Cardiac septum (tissue), 1 donor: ENCODE data around the gene XPC. TPM values are rescaled to one million over a fixed set of nuclear protein-coding genes. Genes with fewer than 3 reads are reported as not detected.
"Not testable (repeated sequence)": the region's sequence is repeated elsewhere in the genome, so short reads cannot be mapped to it uniquely, and the experiment has no call there.

Source experiments
- DNase-seq: peaks from one replicate; pipeline ENCODE4 v3.0.0-alpha.2; 2020; ENCODE audit warnings: low spot score
- intact Hi-C: fragments of 100-400 bp; cut with DNase I; formaldehyde crosslinking; loops from one replicate; pipeline ENCODE4 v1.14.0; 2022
- total RNA-seq: library from RNA; stranded (reverse); fragmentation: NEBNext Ultra II Directional; extraction: Animal tissue kit (Norgen Biotek cat#: 25700); gene quantifications from one replicate; pipeline ENCODE4 v1.2.1, GENCODE V29; 2021
- donor health status: DM: no; HTN: no; CAD: no.

The XPC gene
- total RNA-seq, 1 donor from 2014 or later, result 16.7 TPM

DNA sequence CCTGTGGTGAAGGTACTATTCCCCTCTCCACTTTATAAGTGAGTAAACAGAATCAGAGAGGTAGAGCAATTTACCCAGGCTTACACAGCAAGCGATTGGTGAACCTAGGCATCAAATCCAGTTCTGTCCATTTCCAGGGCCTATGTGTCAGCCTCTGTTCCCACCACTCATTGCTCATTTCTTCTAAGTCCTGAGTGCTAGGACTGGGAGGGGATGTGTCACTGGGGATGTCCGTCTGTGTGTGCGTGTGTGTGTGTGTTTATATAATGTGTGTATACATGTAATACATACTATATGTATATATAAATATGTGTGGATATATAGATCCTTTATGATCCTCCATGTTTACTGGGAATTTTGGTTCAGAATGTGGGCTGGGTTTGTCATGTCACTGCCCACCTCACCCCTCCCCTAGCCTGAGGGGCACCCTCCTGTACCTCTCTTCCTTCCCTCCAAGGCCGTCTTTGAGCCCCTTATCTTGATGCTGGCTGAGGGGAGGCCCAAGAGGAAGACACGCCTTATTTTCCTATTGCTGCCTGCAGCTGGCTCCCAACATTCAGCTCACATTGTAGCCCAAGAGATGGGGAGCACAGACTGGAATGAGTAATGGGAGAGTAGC lies 51.4 kb downstream of the XPC start:
- intact Hi-C loops, result loop anchor here (5.0 to 10.0 kb wide), 2 partner anchors 472 to 525 kb away; partner anchors contain the start of gene CCDC174
- DNase-seq, result no peak

DNA sequence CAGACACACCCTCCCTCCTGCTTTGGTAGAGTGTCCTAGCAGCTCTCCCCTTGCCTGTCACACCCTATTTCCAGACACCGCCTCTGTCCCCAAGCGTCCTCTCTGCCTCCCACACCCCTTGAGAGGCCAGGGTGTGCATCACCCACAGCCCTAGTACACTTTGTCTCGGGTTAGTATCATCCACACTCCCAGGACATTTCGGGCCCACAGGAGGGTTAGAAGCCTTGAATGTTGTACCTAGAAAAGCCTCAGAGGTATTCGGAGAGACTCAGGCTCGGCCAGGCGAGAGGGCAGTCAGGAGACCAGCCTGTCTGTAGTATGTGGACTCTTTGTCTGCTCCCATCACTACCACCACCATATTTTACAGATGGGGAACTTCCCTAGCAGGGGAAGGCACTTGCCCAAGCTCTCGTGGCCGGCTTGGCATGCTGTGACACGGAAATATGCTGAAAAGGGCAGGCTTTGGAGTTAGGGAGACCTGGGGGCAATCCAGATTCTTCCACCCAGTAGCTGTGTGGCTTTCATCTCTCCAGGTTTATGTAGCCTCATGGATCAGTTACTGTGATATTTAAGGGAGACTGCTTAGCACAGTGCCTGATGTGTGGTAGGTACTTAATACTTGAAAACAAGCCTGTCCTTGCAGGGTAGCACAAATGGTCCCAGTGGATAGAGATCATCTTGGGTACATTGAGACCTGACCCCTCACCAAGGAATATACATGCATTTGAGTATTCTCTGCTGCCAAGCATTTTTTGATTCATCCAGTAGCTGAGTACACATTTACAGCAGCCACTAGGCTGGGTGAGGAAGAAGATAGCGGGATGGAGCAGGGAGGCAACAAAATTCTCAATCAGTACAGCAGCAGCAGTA lies 52.1 kb downstream of the XPC start:
- peak; percentile 79 for DNase-seq
- intact Hi-C loops, result loop anchor here (5.0 to 10.0 kb wide), 2 partner anchors 471 to 526 kb away; partner anchors contain the start of gene CCDC174

DNA sequence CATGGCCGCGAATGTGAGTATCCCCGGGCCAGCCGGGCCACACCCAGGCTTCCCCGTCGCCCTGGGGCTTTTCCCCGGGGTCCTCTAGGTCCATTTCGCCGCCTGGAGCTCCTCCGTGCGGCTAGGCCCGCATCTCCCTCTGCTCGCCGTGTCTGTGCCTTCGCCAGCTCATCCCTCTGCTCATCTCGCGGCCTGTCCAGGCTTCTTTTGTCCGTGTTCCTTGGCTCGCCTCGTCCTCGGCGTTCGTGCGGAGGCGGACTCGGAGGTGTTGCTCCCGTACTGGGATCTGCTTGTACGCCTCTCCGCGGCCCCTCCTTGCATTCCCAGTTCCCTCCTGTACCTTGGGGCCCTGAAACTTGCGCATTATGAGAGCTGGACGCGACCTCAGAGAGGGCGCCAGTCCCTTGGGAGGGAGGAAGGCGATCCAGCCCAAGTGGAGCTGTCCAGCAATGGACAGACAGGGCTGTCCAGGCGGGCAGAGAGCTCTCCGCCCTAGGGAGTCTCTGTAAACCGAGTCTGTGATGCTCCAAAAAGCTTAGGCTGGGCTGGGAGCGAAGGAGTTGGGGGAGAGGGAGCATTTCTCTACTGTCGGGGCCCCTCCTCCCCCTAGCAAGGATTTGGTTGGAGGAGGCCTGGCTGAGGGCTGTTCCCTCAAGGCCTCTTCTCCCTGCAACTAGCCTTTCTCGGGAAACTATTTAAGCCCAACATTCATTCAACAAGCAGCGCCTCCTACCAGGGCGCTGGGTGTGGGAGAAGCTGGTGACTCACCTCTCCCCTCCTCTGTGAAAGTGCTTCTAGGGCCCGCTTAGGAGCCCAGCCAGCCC lies 53.0 kb downstream of the XPC start:
- DNase-seq, result peak; percentile 79
- intact Hi-C loops, result loop anchor here (1.0 to 10.0 kb wide), 5 partner anchors 17 to 527 kb away; partner anchors contain the start of genes CCDC174, LSM3 and XPC

DNA sequence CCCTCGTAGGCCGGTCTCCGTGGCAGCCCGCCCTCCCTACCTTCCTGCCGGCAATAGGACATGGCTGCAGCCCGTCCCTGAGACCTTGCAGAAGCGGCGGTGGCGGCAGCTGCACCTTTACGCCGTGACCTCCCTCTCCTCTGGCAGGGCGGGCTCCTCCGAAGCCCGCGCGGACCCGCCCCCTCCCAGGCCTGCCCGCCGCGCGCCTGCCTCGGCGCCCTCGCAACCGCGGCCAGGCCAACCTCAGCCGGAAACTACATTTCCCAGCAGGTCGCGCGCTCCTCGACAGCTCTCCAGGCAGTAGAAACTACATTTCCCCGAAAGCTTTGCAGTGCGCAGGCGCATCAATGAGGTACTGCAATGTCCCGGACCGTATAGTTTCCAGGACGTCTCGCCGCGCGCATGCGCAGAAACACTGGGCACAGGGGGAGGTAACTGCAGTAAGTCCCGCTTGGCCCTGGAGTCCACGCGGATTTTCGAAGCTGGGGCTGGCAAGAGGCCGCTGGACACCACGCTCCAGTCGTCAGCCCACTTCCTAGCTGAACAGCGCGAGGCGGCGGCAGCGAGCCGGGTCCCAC lies 53.7 kb downstream of the XPC start, which contains the start of the genes CHCHD4 and TMEM43:
CHCHD4 (minus strand) TSS at position 256 of the 578 bp plus-strand sequence; CDS start at position 62, 194 bp downstream.
TMEM43 (plus strand) TSS at position 438 of the 578 bp plus-strand sequence. CDS start 142 bp downstream, outside the sequence.
- peak; percentile 100 for DNase-seq
- intact Hi-C loops, result loop anchor here (1.0 to 10.0 kb wide), 5 partner anchors 18 to 528 kb away; partner anchors contain the start of genes CCDC174, LSM3 and XPC

DNA sequence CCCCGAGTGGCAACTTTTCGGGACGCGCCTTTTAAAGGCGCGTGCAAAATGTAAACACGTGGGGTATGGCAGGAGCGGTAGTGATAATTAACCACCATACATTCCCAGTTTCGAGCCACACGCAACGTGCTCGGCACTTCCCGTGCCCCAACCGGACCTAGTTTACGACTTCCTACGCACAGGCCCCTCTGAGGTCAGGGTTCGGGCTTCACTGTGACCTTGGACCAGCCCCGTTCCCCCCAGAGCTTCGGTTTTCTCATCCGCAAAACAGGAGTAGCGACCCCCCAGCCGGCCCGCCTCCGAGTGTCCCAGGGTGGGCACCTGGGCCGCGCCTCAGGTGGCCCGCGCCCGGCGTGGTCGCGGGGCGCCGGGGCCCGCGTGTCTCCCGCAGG lies 54.2 kb downstream of the XPC start:
- intact Hi-C loops, result loop anchor here (2.0 to 10.0 kb wide), 2 partner anchors 229 to 469 kb away; no protein-coding TSS in a partner anchor

DNA sequence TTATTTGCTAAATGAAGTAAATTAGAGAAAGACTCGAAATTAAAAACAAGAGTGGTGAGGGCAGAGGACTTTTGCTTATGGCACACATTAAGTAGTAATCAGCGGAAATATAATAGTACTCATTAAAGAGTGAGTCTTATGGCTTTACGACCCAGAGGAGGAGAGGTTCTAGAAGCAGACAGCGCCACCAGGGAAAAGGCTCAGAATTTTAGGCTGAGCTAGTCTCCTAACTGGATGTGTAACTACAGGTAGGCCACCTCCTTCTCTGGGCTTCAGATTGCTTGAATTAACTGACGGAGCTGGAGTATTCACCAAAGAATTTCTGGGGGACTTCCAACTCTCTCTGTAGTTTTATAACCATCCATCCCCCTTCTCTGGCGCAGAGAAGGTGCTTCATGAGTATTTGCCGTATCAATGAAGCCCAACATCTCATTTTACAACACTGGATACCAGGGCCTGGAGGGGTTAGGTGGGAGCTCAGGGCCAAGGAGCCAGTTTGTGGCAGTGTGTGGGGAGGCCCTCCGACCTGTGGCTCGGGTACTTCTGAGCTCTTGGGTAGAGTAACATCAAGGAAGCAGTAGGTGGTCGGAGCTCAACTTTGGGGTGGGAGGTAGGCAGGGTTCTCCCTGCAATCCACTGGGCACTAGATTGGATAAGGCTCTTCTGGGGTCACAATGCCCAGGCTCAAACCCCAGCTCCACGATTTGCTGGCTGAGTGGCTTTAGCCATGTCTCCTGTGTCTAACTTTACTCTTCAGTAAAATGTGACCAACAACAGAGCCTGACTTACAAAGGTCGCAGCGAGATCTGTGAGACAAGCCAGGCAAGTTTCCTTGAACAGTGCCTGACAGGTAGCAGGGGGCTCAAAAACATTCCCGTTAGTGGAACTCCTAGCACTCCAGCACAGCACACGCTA lies 54.8 kb downstream of the XPC start:
- DNase-seq, result peak; percentile 70
- intact Hi-C loops, result loop anchor here (2.0 to 10.0 kb wide), 2 partner anchors 229 to 469 kb away; no protein-coding TSS in a partner anchor

More for the DNA sequence above, 54.2 kb downstream of the XPC start:
- peak; percentile 86 for DNase-seq

DNA sequence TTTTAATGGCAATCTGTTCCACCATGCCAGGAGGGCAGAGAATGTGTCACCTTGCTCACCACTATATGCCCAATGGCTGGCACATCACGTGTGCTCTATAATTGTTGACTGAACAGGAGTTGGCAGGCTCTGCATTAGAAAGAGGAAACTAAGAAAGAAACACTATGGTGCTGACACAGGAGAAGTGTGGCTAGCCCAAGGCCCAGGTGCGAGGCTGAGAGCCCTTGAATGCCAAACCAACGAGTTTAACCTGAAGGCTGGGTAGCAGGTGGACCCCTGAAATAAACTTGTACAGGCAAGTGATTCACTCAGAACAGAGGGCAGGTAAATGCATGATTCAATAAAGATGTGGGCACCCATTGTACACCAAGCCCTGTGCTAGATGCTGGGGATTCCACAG lies 56.1 kb downstream of the XPC start:
- intact Hi-C loops, result loop anchor here (10.0 kb wide), 1 partner anchor 468 kb away; no protein-coding TSS in a partner anchor
- no peak for DNase-seq

DNA sequence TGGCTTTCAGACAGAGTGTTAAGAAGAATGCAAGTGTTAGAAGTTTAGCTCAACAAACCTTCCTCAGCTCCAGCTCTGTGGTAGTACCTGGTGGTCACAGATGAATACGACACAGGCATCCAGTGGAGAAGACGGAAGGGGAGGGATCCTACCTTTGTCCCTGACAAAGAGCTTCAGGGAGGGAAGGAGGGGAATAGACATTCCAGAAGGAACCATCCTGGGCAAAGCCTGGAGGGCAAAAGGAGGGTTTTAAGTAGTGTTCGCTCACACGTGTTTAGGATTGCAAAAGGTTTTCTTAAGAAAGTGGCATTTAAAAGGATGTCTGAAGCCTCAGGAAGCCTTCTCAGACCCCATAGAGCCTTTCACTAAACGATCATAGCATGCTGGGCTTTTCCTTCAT lies 56.5 kb downstream of the XPC start:
- intact Hi-C loops, result loop anchor here (10.0 kb wide), 1 partner anchor 467 kb away; no protein-coding TSS in a partner anchor
- DNase-seq, result no peak

DNA sequence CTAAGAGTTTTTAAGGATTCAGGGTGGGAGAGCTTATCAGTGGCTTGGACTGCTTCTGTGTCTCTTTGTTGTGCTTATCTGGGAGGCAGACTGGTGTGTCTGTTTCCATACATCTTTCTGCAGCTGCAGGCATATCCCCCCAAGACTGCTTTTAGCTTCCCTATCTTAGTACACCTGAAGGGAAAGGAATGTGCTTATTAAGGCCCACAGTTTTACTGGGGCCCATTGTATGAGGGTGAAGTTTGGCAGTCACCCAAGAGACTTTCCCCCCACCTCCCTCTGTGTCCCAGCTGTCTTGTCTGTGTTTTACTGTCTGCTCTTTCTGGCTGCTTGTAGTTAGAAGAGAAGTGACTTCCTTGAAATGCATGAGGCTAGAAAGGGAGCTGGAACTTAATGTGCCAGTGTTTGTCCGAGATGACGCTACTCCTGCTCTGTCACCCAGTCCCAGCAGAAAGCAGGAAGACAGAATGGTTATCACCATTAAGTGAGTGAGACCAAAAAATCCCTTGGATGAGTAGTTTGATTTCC lies 57.4 kb downstream of the XPC start:
- not testable (repeated sequence) for DNase-seq
- intact Hi-C loops, result loop anchor here (10.0 kb wide), 1 partner anchor 466 kb away; no protein-coding TSS in a partner anchor

DNA sequence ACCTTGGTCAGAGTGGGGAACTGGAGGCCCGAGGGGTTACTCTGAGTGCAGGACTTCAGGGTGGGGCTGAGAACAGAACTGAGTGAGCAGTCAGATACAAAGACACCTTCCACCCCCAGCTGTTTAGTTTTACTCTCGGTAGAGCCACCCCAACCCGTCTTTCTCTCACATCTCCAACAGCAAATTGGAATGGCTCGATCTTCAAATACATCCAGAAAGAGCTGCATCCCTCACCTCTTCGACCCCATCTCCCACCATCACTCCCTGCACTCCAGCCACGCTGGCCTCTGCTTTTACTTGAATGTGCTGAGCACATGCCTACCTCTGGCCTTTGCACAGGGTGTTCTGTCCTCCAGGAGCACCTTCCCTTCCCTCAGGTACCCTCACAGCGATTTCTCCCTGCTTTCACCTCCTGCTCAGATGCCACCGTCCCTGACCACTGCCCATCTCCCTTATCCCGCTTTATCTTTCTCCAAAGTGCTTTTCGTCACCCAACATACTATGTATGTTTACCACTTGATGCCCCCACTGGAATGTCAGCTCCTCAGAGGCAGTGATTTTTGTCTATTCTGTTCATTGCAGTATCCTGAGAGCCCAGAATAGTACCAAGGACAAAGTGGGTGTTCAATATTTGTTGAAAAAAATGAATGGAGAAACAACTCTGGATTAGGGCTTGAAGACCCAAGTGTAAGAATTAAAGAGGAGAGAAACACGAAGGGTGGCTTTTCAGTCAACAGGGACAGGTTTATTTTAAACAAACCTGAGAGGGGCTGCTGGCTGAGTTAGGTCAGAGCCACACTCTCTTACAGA lies 58.1 kb downstream of the XPC start:
- peak; percentile 43 for DNase-seq
- intact Hi-C loops, result loop anchor here (10.0 kb wide), 1 partner anchor 466 kb away; no protein-coding TSS in a partner anchor

DNA sequence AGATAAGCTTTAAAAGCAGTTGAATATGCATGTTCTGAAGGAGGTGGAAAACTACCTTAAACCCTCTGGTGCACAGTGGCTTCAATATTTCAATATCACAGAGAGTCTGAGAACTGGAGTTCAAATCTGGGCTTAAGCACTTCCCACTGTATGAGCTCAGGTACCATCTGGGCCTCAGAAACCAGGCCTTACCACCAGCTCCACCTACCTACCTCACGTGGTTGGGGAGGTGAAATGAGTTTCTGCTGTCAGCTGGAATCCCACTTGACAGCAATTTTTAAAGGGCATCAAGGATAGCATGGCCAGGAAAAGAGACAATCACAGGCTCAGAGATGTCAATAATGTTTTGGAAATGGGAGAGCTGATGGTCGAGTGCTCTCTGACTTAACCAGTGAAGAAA lies 58.8 kb downstream of the XPC start:
- DNase-seq, result no peak
- intact Hi-C loops, result loop anchor here (10.0 kb wide), 1 partner anchor 465 kb away; no protein-coding TSS in a partner anchor

DNA sequence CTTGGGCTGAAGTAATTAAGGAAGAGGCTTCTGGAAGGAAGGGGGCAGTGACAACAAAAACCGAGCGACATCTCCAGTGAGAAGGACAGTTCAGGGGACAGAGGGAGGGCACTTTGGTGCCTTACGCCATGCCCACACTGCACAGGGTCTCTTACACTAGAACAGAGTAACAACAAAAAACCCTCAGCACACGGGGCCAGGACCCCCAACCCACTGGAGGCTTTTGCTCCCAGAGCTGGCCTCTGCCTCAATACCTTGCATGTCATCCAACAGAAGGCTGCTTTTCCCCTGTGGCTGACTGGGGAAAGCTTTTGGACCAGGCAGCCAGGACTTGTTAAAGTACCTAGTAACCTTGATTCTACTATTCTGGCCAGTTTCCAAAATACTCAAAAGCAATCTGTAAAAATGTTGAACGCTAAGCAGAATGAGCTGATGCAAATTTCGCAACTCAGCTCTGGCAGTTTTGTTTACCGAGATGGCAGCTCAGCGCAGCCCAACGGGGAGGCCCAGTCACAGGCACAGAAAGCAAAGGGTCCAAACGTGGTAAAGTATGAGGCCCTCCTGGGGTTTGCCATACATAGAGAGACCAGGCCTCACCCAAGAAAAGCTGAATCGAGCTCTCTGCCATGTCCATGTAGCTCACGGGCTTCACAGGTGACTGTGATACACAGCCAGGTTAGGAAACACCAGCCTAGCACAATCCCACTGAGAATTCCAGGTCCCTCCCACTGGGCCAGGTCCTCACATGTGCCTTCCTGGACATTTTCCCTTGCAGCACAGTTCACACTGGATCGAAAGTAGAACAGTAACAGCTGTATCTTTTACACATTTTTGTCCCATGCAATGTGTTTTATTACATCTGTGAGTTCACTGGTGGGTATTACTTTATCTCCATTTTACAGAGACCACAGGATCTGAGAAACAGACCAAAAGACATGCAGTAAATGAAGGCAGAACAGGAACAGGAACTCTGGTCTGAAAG lies 59.7 kb downstream of the XPC start:
- DNase-seq, result no peak
- intact Hi-C loops, result no loop called here

DNA sequence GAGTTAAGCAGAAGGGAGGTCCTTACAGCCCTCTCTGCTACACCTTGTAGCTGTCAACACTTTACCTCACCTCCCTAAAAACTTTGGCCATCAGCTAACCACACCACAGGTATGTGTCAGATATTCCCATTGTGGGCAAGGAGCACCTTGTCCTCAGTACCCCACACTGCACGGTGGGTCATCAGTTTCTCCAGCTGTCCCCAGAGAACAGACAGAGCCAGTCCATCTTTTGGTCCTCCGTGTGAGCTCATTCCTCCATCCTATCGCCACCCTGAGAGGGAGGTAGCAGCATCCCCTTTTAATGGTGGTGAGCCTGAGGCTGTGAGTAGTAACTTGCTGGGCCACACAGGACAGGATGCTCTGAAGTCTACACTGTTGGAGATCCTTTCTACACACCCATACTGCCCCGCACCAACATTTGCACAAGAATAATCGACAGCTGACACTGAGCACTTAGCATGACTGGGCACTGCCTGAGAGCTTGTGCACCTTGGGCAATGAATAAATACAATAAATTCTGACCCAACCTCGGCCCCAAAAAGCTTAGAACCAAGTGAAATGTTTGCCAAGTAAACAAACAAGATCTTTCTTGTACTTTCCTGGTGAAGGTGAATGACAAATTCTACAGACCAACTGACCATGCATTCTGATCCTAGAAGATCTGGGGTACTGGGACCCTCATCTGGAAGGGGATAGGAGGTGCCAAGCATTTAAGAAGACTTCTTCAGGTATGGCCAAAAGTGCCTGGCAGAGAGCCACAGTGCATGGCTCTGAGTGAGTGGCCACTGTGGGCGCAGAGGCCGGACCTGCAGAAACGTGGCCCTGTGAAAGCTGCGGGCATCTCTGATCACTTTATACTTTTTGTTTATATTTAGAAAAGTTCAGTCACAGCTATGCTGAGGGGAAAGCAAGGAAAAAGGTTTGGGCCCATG lies 60.7 kb downstream of the XPC start:
- intact Hi-C loops, result no loop called here
- no peak for DNase-seq

DNA sequence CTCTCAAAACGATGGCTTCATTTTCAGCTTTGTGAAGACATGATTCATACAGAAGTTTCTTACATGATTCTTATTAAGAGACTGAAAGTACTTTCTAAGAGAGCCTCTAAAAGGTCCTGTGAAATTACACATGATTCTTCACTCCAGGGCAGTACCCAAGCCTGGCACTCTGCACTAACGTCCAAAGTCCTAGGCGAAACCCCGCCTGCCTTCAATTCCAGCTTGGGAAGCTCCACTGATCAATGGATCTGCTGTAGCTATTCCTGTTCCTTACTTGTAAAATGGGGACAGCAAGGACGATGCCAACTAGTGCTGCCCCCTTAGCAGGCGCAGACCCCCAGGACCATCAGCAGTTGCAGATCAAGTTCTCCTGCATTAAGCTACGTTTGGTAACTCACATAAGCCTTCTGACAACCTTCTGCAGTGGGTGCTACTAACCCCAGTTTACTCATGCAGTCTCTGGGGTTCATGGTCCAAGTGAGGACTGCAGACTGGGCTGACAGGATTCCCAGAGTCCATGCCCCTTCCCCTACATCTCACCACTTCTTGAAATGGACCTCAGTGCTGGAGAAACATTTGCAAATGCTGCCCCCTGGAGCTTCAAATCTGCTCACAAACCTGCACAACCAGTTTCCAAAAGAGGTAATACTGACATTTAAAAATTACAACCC lies 64.3 kb downstream of the XPC start:
- no peak for DNase-seq
- intact Hi-C loops, result loop anchor here (2.0 kb wide), 1 partner anchor 217 kb away; no protein-coding TSS in a partner anchor
